ENCODE measurements around the gene SMOC2. TPM values are rescaled to one million over a fixed set of nuclear protein-coding genes. Genes with fewer than 3 reads are reported as not detected.

The SMOC2 gene
- total RNA-seq, 2 donors from 2014 or later: 17.8 to 167 TPM

GRCh38 chr6:168599118-168599494 is 158.1 kb downstream of the SMOC2 start:
- Histone ChIP-seq H3K27me3 (replicated peaks; ENCODE audit: insufficient read depth) (no peaks in the 10 kb centered on the region), H3K4me3 (no peak overlapping the region), H3K9me3 (no peaks in the 10 kb centered on the region), H3K27ac (no peak overlapping the region), H3K36me3 (no peaks in the 10 kb centered on the region), H3K4me1 (replicated peaks) (no peaks in the 10 kb centered on the region)
- TF ChIP-seq, protein P1, sequence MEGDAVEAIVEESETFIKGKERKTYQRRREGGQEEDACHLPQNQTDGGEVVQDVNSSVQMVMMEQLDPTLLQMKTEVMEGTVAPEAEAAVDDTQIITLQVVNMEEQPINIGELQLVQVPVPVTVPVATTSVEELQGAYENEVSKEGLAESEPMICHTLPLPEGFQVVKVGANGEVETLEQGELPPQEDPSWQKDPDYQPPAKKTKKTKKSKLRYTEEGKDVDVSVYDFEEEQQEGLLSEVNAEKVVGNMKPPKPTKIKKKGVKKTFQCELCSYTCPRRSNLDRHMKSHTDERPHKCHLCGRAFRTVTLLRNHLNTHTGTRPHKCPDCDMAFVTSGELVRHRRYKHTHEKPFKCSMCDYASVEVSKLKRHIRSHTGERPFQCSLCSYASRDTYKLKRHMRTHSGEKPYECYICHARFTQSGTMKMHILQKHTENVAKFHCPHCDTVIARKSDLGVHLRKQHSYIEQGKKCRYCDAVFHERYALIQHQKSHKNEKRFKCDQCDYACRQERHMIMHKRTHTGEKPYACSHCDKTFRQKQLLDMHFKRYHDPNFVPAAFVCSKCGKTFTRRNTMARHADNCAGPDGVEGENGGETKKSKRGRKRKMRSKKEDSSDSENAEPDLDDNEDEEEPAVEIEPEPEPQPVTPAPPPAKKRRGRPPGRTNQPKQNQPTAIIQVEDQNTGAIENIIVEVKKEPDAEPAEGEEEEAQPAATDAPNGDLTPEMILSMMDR (IDR thresholded peaks at IDR 0.05): no peak
- TF ChIP-seq POLR2A (IDR thresholded peaks at IDR 0.05): no peak
- no peak for TF ChIP-seq POLR2AphosphoS5 (IDR thresholded peaks at IDR 0.05)
- no peak for DNase-seq (ENCODE audit: low spot score)
- 78% methylated on average over 4 of the region's 4 CpGs for WGBS
- intact Hi-C loops (cut with DNase I): no loop called here

DNA sequence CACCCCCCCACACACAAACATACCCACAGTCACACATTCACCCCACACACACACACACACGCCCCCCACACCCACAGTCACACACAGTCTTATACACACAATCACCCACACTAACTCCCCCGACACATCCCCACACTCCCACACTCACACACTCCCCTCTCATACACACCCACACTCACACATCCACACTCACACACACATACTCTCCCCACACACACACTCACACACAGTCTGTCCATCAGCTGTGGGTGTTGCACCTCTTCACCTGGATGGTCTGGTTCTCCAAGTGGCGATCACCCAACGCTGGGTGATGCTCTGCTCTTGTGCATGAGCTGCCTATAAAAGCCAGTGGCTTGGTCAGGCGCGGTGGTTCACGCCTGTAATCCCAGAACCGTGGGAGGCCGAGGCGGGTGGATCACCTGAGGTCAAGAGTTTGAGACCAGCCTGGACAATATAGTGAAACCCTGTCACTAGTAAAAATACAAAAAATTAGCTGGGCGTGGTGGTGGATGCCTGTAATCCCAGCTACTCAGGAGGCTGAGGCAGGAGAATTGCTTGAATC is 158.9 kb downstream of the SMOC2 start:
- H3K4me3 ChIP-seq: no peak overlapping the region
- intact Hi-C loops (cut with DNase I): loop anchor here (10.0 kb wide), 1 partner anchor 225 kb away; no protein-coding TSS in a partner anchor
- DNase-seq (ENCODE audit: low spot score): no peak

GRCh38 chr6:168600381-168600780 is 159.4 kb downstream of the SMOC2 start:
- Histone ChIP-seq H3K9me3 (no peaks in the 10 kb centered on the region), H3K36me3 (no peaks in the 10 kb centered on the region), H3K27ac (no peak overlapping the region), H3K4me1 (replicated peaks) (no peaks in the 10 kb centered on the region), H3K27me3 (replicated peaks; ENCODE audit: insufficient read depth) (no peaks in the 10 kb centered on the region), H3K4me3 (no peak overlapping the region)
- TF ChIP-seq POLR2A (IDR thresholded peaks at IDR 0.05): no peak
- TF ChIP-seq POLR2AphosphoS5 (IDR thresholded peaks at IDR 0.05): no peak
- TF ChIP-seq, protein P1 (IDR thresholded peaks at IDR 0.05): no peak
- DNase-seq (ENCODE audit: low spot score): no peak
- intact Hi-C loops (cut with DNase I): loop anchor here (10.0 kb wide), 1 partner anchor 226 kb away; no protein-coding TSS in a partner anchor
- 96% methylated on average over 11 of the region's 11 CpGs for WGBS

More for the DNA sequence above, 158.9 kb downstream of the SMOC2 start:
- H3K4me1 ChIP-seq (replicated peaks): no peaks in the 10 kb centered on the region
- no peaks in the 10 kb centered on the region for H3K27me3 ChIP-seq (replicated peaks; ENCODE audit: insufficient read depth)
- TF ChIP-seq POLR2AphosphoS5 (IDR thresholded peaks at IDR 0.05) (no peak), POLR2A (IDR thresholded peaks at IDR 0.05) (no peak)
- TF ChIP-seq, protein P1 (IDR thresholded peaks at IDR 0.05): no peak
- 96% methylated on average over 11 of the region's 11 CpGs for WGBS
- H3K36me3 ChIP-seq: no peaks in the 10 kb centered on the region
- H3K9me3 ChIP-seq: no peaks in the 10 kb centered on the region
- H3K27ac ChIP-seq: no peak overlapping the region

- DNase-seq (ENCODE audit: low spot score): no peak
- intact Hi-C loops (cut with DNase I): loop anchor here (10.0 kb wide), 1 partner anchor 226 kb away; no protein-coding TSS in a partner anchor
- Histone ChIP-seq H3K27me3 (replicated peaks; ENCODE audit: insufficient read depth) (no peaks in the 10 kb centered on the region), H3K9me3 (no peaks in the 10 kb centered on the region), H3K36me3 (no peaks in the 10 kb centered on the region), H3K27ac (peak overlapping the region in 1 of 2 donors; percentile 8), H3K4me3 (no peak overlapping the region), H3K4me1 (replicated peaks) (no peaks in the 10 kb centered on the region)
- TF ChIP-seq POLR2A (IDR thresholded peaks at IDR 0.05): no peak
- no peak for TF ChIP-seq POLR2AphosphoS5 (IDR thresholded peaks at IDR 0.05)
- TF ChIP-seq, protein P1 (IDR thresholded peaks at IDR 0.05): no peak
- 73% methylated on average over 17 of the region's 17 CpGs for WGBS
These were observed 160.1 kb downstream of the SMOC2 start for GRCh38 chr6:168601111-168601510.

DNA sequence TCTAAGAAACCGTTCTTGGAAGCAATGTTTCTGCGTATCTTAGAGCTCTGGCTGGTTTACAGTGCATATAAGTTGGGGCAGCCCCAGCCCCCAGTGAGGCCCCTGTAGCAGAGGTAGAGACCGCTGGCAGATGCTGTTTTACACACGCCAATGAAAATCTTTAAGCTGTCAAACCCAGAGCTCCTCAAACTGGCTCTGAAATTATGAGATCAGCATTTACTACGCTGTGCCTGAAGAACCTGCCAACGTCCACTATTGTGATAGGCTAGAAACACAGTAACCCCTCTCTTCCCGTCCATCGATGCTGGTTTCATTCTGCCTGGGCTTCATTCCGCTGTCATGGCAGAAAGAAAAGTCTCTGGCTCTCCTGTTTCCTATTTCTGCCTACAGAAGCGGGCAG is 160.6 kb downstream of the SMOC2 start:
- Histone ChIP-seq H3K27ac (peak overlapping the region in 1 of 2 donors; percentile 8), H3K4me3 (no peak overlapping the region), H3K4me1 (replicated peaks) (no peaks in the 10 kb centered on the region), H3K27me3 (replicated peaks; ENCODE audit: insufficient read depth) (no peaks in the 10 kb centered on the region), H3K36me3 (no peaks in the 10 kb centered on the region), H3K9me3 (no peaks in the 10 kb centered on the region)
- DNase-seq (ENCODE audit: low spot score): no peak
- 42% methylated on average over 10 of the region's 10 CpGs for WGBS
- TF ChIP-seq POLR2A (IDR thresholded peaks at IDR 0.05): no peak
- TF ChIP-seq, protein P1 (IDR thresholded peaks at IDR 0.05): no peak
- TF ChIP-seq POLR2AphosphoS5 (IDR thresholded peaks at IDR 0.05): no peak
- intact Hi-C loops (cut with DNase I): loop anchor here (10.0 kb wide), 1 partner anchor 227 kb away; no protein-coding TSS in a partner anchor

All from prostate gland (tissue), 2 donors.